Mesodermal cell (in vitro differentiated cells): ENCODE data around the gene NR6A1.
"Not testable (repeated sequence)": the region's sequence is repeated elsewhere in the genome, so short reads cannot be mapped to it uniquely, and the experiment has no call there.

Source experiments
- H3K27ac ChIP-seq: 2 replicates; pipeline ENCODE4 v1.7.0; 2013; ENCODE audit warnings: mild to moderate bottlenecking, low read depth, low read length, moderate library complexity; ENCODE audit not compliant: severe bottlenecking
- H3K36me3 ChIP-seq: 2 replicates; pipeline ENCODE4 v1.7.1; 2013; ENCODE audit warnings: mild to moderate bottlenecking, low read length, moderate library complexity; ENCODE audit not compliant: control insufficient read depth, insufficient read depth
- H3K4me1 ChIP-seq: one replicate; pipeline ENCODE4 v1.7.1; 2013; ENCODE audit warnings: mild to moderate bottlenecking, low read length; ENCODE audit not compliant: insufficient read depth, control insufficient read depth, poor library complexity, severe bottlenecking
- H3K4me3 ChIP-seq: 2 replicates; pipeline ENCODE4 v1.7.0; 2013; ENCODE audit warnings: low read length, control low read depth, mild to moderate bottlenecking; ENCODE audit not compliant: insufficient read depth, poor library complexity, severe bottlenecking; ENCODE audit errors: extremely low read depth
- H3K9me3 ChIP-seq: 2 replicates; pipeline ENCODE4 v1.7.1; 2013; ENCODE audit warnings: mild to moderate bottlenecking, low read length, moderate library complexity; ENCODE audit not compliant: control insufficient read depth
- WGBS, 2 experiments: methylation state at CpG; one replicate each; pipeline ENCODE4 v1.1.5; 2013; ENCODE audit warnings: missing lambda C conversion rate in 2 of 2; ENCODE audit not compliant: insufficient coverage in 2 of 2; 5-methylcytosine and 5-hydroxymethylcytosine counted together

The NR6A1 gene

GRCh38 chr9:124773473-124774128, 2.5 kb upstream of the NR6A1 start:
- 86% methylated on average over 1 of the region's 1 CpG; no CpG with 5 or more reads in 1 of the 2 experiments for WGBS, 2 experiments
- H3K4me3 ChIP-seq: no peak overlapping the region
- no peaks in the 10 kb centered on the region for H3K9me3 ChIP-seq
- no peak overlapping the region for H3K27ac ChIP-seq
- H3K4me1 ChIP-seq: peaks cover 16% of the 10 kb centered on the region
- H3K36me3 ChIP-seq: no peaks in the 10 kb centered on the region

- WGBS, 2 experiments: 85 to 92% methylated on average over 10 to 15 of the region's 15 CpGs
- peaks cover 20% of the 10 kb centered on the region for H3K4me1 ChIP-seq
- not testable (repeated sequence) for H3K27ac ChIP-seq
These were observed 1.8 kb upstream of the NR6A1 start for GRCh38 chr9:124772877-124773276.

GRCh38 chr9:124771867-124772679, 962 bp upstream of the NR6A1 start:
- WGBS, 2 experiments: 23 to 32% methylated on average over 35 to 37 of the region's 39 CpGs
- Histone ChIP-seq H3K4me1 (peaks cover 24% of the 10 kb centered on the region), H3K4me3 (peak overlapping the region; percentile 80), H3K36me3 (no peaks in the 10 kb centered on the region), H3K9me3 (no peaks in the 10 kb centered on the region), H3K27ac (peak overlapping the region; percentile 98)

More at GRCh38 chr9:124772877-124773276, 1.8 kb upstream of the NR6A1 start:
- H3K36me3 ChIP-seq, H3K4me3 ChIP-seq, H3K9me3 ChIP-seq: not testable (repeated sequence)

GRCh38 chr9:124770359-124771020, 621 bp downstream of the NR6A1 start:
- H3K27ac ChIP-seq: peak overlapping the region; percentile 98
- no peaks in the 10 kb centered on the region for H3K9me3 ChIP-seq
- H3K36me3 ChIP-seq: no peaks in the 10 kb centered on the region
- WGBS, 2 experiments: 0 to 1% methylated on average over 22 to 34 of the region's 43 CpGs
- H3K4me1 ChIP-seq: peaks cover 40% of the 10 kb centered on the region
- H3K4me3 ChIP-seq: peak overlapping the region; percentile 80

GRCh38 chr9:124769549-124770358, 1.4 kb downstream of the NR6A1 start:
- Histone ChIP-seq H3K4me3 (peak overlapping the region; percentile 80), H3K4me1 (peaks cover 41% of the 10 kb centered on the region), H3K9me3 (no peaks in the 10 kb centered on the region), H3K36me3 (no peaks in the 10 kb centered on the region), H3K27ac (peak overlapping the region; percentile 65)
- WGBS, 2 experiments: 0 to 1% methylated on average over 46 to 48 of the region's 56 CpGs

GRCh38 chr9:124768750-124769548, 2.2 kb downstream of the NR6A1 start:
- Histone ChIP-seq H3K36me3 (no peaks in the 10 kb centered on the region), H3K9me3 (no peaks in the 10 kb centered on the region), H3K4me1 (peaks cover 41% of the 10 kb centered on the region), H3K4me3 (peak overlapping the region; percentile 80), H3K27ac (peak overlapping the region; percentile 65)
- 0 to 5% methylated on average over 8 to 9 of the region's 11 CpGs for WGBS, 2 experiments

- Histone ChIP-seq H3K4me1 (peaks cover 38% of the 10 kb centered on the region), H3K36me3 (no peaks in the 10 kb centered on the region), H3K9me3 (no peaks in the 10 kb centered on the region), H3K27ac (no peak overlapping the region), H3K4me3 (peak overlapping the region; percentile 80)
- WGBS, 2 experiments: 40% methylated on average over 1 of the region's 3 CpGs; no CpG with 5 or more reads in 1 of the 2 experiments
These were observed 2.8 kb downstream of the NR6A1 start for GRCh38 chr9:124768334-124768733.

- Histone ChIP-seq H3K4me1 (peaks cover 38% of the 10 kb centered on the region), H3K27ac (no peak overlapping the region), H3K4me3 (peak overlapping the region; percentile 6), H3K36me3 (no peaks in the 10 kb centered on the region), H3K9me3 (no peaks in the 10 kb centered on the region)
- 20% methylated on average over 1 to 2 of the region's 2 CpGs for WGBS, 2 experiments
These were observed 3.3 kb downstream of the NR6A1 start for GRCh38 chr9:124767821-124768220.

- no peaks in the 10 kb centered on the region for H3K9me3 ChIP-seq
- WGBS, 2 experiments: no CpG with 5 or more reads among the region's 4 CpGs
- no peaks in the 10 kb centered on the region for H3K36me3 ChIP-seq
- no peak overlapping the region for H3K27ac ChIP-seq
- peaks cover 38% of the 10 kb centered on the region for H3K4me1 ChIP-seq
- H3K4me3 ChIP-seq: no peak overlapping the region
These were observed 4.1 kb downstream of the NR6A1 start for GRCh38 chr9:124766815-124767554.
